Peyer's patch (tissue), 4 donors: ENCODE results near the gene RNF5.

Experiments
- CTCF ChIP-seq, 6 experiments: fragments of 450-650 bp in 4 of 6; fragments of 200-600 bp in 2 of 6; sonication (generic) in 1 of 6; IDR thresholded peaks; one replicate each; pipeline ENCODE4 v1.5.1; 2017 to 2019; ENCODE audit warnings: antibody characterized with exemption in 6 of 6, mild to moderate bottlenecking in 3 of 6, moderate library complexity in 1 of 6
- POLR2A ChIP-seq, 2 donors: fragments of 450-650 bp; IDR thresholded peaks; one replicate each; pipeline ENCODE4 v1.5.1; 2017; ENCODE audit warnings: antibody characterized with exemption in 2 of 2, mild to moderate bottlenecking in 2 of 2, moderate library complexity in 2 of 2

GRCh38 chr6:32187009-32187709 is 9.0 kb downstream of the RNF5 start:
- no peak for TF ChIP-seq CTCF (IDR thresholded peaks at IDR 0.05)
- TF ChIP-seq POLR2A (IDR thresholded peaks at IDR 0.05), result no peak
